Smooth muscle cell (in vitro differentiated cells): Measurements from ENCODE around the gene ZNF423. TPM values are rescaled to one million over a fixed set of nuclear protein-coding genes. Genes with fewer than 3 reads are reported as not detected.

Experiments
- DNase-seq: peaks from one replicate; lab custom pipeline; 2025; ENCODE audit not compliant: unreplicated experiment; lab: John Stamatoyannopoulos, UW
- H2AFZ ChIP-seq: fragments of 200-600 bp; sonication (generic); 2 replicates; pipeline ENCODE4 v1.6.0; 2016; ENCODE audit warnings: antibody characterized with exemption, low read depth, mild to moderate bottlenecking
- H3F3A ChIP-seq: fragments of 200-600 bp; sonication (generic); 2 replicates; pipeline ENCODE4 v1.6.0; 2017; ENCODE audit warnings: antibody characterized with exemption, low read depth
- H3K27ac ChIP-seq: fragments of 200-600 bp; sonication (generic); 2 replicates; pipeline ENCODE4 v1.5.1; 2016; ENCODE audit warnings: low read depth, mild to moderate bottlenecking
- H3K27me3 ChIP-seq: fragments of 200-600 bp; sonication (generic); 2 replicates; pipeline ENCODE4 v1.6.1; 2016; ENCODE audit warnings: low read depth, mild to moderate bottlenecking
- H3K36me3 ChIP-seq: fragments of 200-600 bp; sonication (generic); 2 replicates; pipeline ENCODE4 v1.5.1; 2016; ENCODE audit warnings: low read depth
- H3K4me1 ChIP-seq: fragments of 200-600 bp; sonication (generic); 2 replicates; pipeline ENCODE4 v1.5.1; 2016; ENCODE audit warnings: low read depth
- H3K4me2 ChIP-seq: fragments of 200-600 bp; sonication (generic); 2 replicates; pipeline ENCODE4 v1.6.0; 2016; ENCODE audit warnings: mild to moderate bottlenecking
- H3K4me3 ChIP-seq: fragments of 200-600 bp; sonication (generic); 2 replicates; pipeline ENCODE4 v1.5.1; 2016; ENCODE audit warnings: mild to moderate bottlenecking
- H3K79me2 ChIP-seq: fragments of 200-600 bp; sonication (generic); 2 replicates; pipeline ENCODE4 v1.6.0; 2016; ENCODE audit warnings: low read depth, mild to moderate bottlenecking
- H3K9ac ChIP-seq: fragments of 200-600 bp; sonication (generic); 2 replicates; pipeline ENCODE4 v1.6.0; 2016; ENCODE audit warnings: low read depth
- H3K9me3 ChIP-seq: fragments of 200-600 bp; sonication (generic); replicated peaks from 2 replicates; pipeline ENCODE4 v1.5.1; 2016; ENCODE audit warnings: low read depth
- H4K20me1 ChIP-seq: fragments of 200-600 bp; sonication (generic); 2 replicates; pipeline ENCODE4 v1.6.0; 2016; ENCODE audit warnings: low read depth
- CTCF ChIP-seq: fragments of 200-600 bp; sonication (generic); IDR thresholded peaks from 2 replicates; pipeline ENCODE4 v1.5.1; 2017; ENCODE audit warnings: borderline replicate concordance, mild to moderate bottlenecking, antibody characterized with exemption; ENCODE audit not compliant: insufficient read depth, poor library complexity, severe bottlenecking
- WGBS: methylation state at CpG from one replicate; pipeline ENCODE4 v1.1.7; 2016; ENCODE audit warnings: low lambda C conversion rate; 5-methylcytosine and 5-hydroxymethylcytosine counted together
- polyA plus RNA-seq: library from polyadenylated mRNA; unstranded; fragments of >200 nt; fragmentation: Nextera tagmentation; extraction: Ambion mirVana; gene quantifications from 2 replicates; pipeline ENCODE4 v1.2.1, GENCODE V29; 2016
- total RNA-seq: library from RNA; depleted of rRNA; stranded (reverse); fragments of >200 nt; gene quantifications from 2 replicates; pipeline ENCODE4 v1.2.3, GENCODE V29; 2014

The ZNF423 gene
- total and polyA plus RNA-seq, 2 experiments from 2014 or later = 6.9 to 7.0 TPM

- no peak for TF ChIP-seq CTCF
- no peaks in the 10 kb centered on the region for H3K9me3 ChIP-seq
- no peaks in the 10 kb centered on the region for H3F3A ChIP-seq
- no peak overlapping the region for H3K27ac ChIP-seq
- peaks cover 5% of the 10 kb centered on the region for H4K20me1 ChIP-seq
- H3K4me1 ChIP-seq = no peaks in the 10 kb centered on the region
- no peak for DNase-seq
- WGBS = 92% methylated on average over 16 of the region's 16 CpGs
- H3K79me2 ChIP-seq = no peaks in the 10 kb centered on the region
- no peaks in the 10 kb centered on the region for H3K27me3 ChIP-seq
- no peak overlapping the region for H2AFZ ChIP-seq
- no peaks in the 10 kb centered on the region for H3K36me3 ChIP-seq
- H3K4me2 ChIP-seq = no peak overlapping the region
- no peak overlapping the region for H3K9ac ChIP-seq
- H3K4me3 ChIP-seq = no peak overlapping the region
Observed at GRCh38 chr16:49712542-49712941, 143.4 kb downstream of the ZNF423 start.

GRCh38 chr16:49712106-49712505 is 143.8 kb downstream of the ZNF423 start:
- Histone ChIP-seq H4K20me1 (peaks cover 5% of the 10 kb centered on the region), H3K79me2 (no peaks in the 10 kb centered on the region), H3K27ac (no peak overlapping the region), H3K9me3 (no peaks in the 10 kb centered on the region), H3K4me2 (no peak overlapping the region), H3K4me3 (no peak overlapping the region), H3K4me1 (no peaks in the 10 kb centered on the region), H2AFZ (no peak overlapping the region), H3K9ac (no peak overlapping the region), H3F3A (no peaks in the 10 kb centered on the region), H3K36me3 (no peaks in the 10 kb centered on the region), H3K27me3 (no peaks in the 10 kb centered on the region)
- no peak for TF ChIP-seq CTCF
- 98% methylated on average over 9 of the region's 9 CpGs for WGBS
- no peak for DNase-seq

GRCh38 chr16:49709057-49709456 is 146.9 kb downstream of the ZNF423 start:
- Histone ChIP-seq H3K27me3 (no peaks in the 10 kb centered on the region), H3K9me3 (no peaks in the 10 kb centered on the region), H3K27ac (no peak overlapping the region), H2AFZ (no peak overlapping the region), H4K20me1 (peaks cover 5% of the 10 kb centered on the region), H3K9ac (no peak overlapping the region), H3K4me3 (no peak overlapping the region), H3F3A (no peaks in the 10 kb centered on the region), H3K4me2 (no peak overlapping the region), H3K36me3 (no peaks in the 10 kb centered on the region), H3K79me2 (no peaks in the 10 kb centered on the region), H3K4me1 (no peaks in the 10 kb centered on the region)
- TF ChIP-seq CTCF = no peak
- 87% methylated on average over 12 of the region's 12 CpGs for WGBS
- DNase-seq = no peak

GRCh38 chr16:49708491-49708890 is 147.4 kb downstream of the ZNF423 start:
- Histone ChIP-seq H2AFZ (no peak overlapping the region), H3K36me3 (no peaks in the 10 kb centered on the region), H3K9ac (no peak overlapping the region), H3K79me2 (no peaks in the 10 kb centered on the region), H4K20me1 (peaks cover 5% of the 10 kb centered on the region), H3K4me3 (no peak overlapping the region), H3K4me1 (peaks cover 2% of the 10 kb centered on the region), H3K9me3 (no peaks in the 10 kb centered on the region), H3K27me3 (no peaks in the 10 kb centered on the region), H3K4me2 (no peak overlapping the region), H3K27ac (no peak overlapping the region), H3F3A (no peaks in the 10 kb centered on the region)
- over 99% methylated on average over 6 of the region's 6 CpGs for WGBS
- no peak for TF ChIP-seq CTCF
- DNase-seq = no peak
